Activated CD8-positive, alpha-beta memory T cell treated with anti-CD3 and anti-CD28 coated beads for 4 hours (primary cell): Measurements from ENCODE around the gene PPP1R15B.
A peak's percentile ranks its signal among the peaks of the same experiment; 100 is the strongest.

Source experiments
- DNase-seq, 2 donors: peaks; one replicate each; pipeline ENCODE4 v3.0.0-alpha.2; 2020; ENCODE audit warnings: low read depth in 2 of 2

The PPP1R15B gene

DNA sequence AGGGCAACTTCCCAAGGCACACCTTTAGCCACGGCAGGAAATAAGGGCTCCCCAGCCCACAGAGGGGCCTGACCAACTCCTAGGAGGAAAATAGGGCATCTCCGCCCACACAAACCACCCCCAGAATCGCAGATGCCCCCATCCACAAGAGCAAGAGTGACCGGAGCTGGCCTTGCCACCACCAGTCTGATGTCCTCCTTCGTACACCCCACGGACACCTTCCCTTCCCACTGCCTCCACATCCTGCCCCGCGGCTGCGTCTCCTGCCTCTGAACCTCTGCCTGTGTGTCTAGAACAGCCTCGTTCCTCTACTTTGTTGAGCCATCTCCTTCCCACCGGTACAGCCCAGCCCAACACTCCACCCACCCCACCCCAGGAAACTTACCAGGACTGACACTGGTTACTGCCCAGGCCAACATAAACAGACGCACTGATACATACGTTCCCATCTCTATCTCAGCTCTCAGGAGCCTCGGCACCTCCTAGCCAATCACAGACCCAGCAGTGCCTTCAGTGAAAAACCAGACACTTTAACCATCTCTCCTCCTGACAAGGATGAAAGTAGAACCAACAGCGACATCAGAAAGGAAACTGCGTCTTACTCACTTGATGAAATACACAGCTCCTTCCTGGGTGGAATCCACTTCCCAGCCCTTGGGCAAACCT, 44.3 kb downstream of the PPP1R15B start:
- DNase-seq: no peak

- DNase-seq: no peak
These were observed 44.9 kb downstream of the PPP1R15B start for GRCh38 chr1:204366759-204367158.

- peak; percentile 55 to 57 for DNase-seq
These were observed 48.1 kb downstream of the PPP1R15B start for GRCh38 chr1:204363335-204364114.

DNA sequence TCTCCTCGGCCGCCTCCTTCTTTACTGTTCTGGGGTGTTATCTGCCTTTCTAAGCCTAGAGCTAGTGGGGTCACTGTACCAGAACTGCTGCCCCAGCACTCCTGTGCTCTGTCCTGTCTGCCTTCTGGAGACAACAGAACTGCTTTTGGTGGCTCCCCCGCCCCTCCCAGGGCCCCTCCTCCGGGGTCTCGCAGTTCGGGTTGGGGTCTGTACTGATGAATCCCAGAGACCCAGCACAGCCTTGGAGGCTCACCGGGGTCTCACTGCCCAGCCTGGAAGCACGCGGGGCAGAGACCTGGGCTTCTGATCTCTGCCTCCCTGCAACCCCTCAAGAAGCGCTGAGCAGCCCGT, 48.7 kb downstream of the PPP1R15B start:
- DNase-seq: no peak

GRCh38 chr1:204361781-204362180, 49.8 kb downstream of the PPP1R15B start:
- DNase-seq: no peak

GRCh38 chr1:204361341-204361771, 50.3 kb downstream of the PPP1R15B start:
- DNase-seq: no peak

- DNase-seq: no peak
These were observed 51.3 kb downstream of the PPP1R15B start for GRCh38 chr1:204360314-204360713.

GRCh38 chr1:204359474-204360255, 52.0 kb downstream of the PPP1R15B start, which contains the start of gene PLEKHA6:
Gene PLEKHA6 (minus strand): TSS chr1:204359929. CDS start chr1:204273727, 86,202 bp downstream.
- DNase-seq: no peak

DNA sequence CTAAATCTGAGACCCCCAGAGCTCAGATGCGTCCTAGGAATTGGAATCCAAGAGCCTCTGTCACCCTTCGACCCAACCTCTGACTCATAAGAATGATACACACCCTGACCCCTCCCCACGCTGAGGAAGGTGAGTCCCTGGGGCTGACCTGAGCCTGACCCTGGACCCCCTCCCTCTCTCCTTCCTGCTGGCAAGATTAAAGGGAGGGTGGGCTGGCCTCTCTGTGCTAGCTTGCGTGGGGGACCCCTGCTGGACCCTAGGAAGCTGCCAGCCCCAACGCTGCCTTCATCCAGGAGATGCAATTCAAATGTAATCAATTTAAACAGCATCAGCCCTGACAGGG, 52.5 kb downstream of the PPP1R15B start:
- DNase-seq: no peak

- DNase-seq: no peak
These were observed 53.0 kb downstream of the PPP1R15B start for GRCh38 chr1:204358605-204359004.

GRCh38 chr1:204357551-204358490, 53.8 kb downstream of the PPP1R15B start:
- DNase-seq: no peak

DNA sequence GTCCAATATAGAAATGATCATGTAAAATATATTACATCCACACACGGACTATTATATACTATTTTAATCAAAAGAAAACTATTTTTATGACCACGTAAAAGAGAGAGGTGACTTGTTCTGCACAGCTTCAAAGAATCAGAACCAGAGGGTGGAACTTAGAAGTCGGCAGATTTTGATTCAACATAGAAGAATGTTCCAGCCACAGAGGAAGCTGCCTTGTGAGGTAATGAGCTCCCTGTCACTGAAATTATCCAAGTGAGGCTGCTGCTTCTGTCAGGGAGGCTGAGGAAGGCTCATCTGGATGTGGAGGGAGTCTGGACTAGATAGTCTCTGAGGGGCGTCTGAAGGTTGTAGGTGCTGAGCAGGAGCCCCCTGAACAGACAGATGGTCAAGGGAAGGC, 54.6 kb downstream of the PPP1R15B start:
- DNase-seq: no peak

DNA sequence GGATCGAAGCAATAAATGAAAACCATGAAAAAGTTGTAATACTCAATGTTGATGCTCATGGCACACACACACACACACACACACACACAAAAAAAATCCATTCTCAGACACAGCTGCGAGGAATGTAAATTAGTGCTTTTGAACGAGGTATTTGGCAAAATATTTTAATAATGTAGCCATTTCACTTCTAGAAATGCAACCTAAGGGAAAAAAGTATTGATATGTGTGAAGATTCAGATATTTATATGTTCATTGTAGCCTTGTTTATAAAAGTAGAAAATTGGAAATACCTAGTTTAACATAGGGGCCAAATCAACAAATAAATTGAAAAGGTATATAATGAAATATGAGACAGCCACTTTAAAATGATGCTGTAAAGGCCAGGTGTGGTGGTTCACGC, 55.7 kb downstream of the PPP1R15B start:
- DNase-seq: no peak

- no peak for DNase-seq
These were observed 57.0 kb downstream of the PPP1R15B start for GRCh38 chr1:204354579-204354978.
